Motor neuron (in vitro differentiated cells): ENCODE results near the gene TERT. TPM values are rescaled to one million over a fixed set of nuclear protein-coding genes. Genes with fewer than 3 reads are reported as not detected.
A peak's percentile ranks its signal among the peaks of the same experiment; 100 is the strongest.
"Not testable (repeated sequence)": the region's sequence is repeated elsewhere in the genome, so short reads cannot be mapped to it uniquely, and the experiment has no call there.

Experiments
- ATAC-seq, 8 experiments: fragments of 200-7000 bp; cut with Tn5 transposase; replicated peaks in 6 of 8; 2 replicates each; pipeline ENCODE4 v1.8.0; 2021; ENCODE audit warnings: mild to moderate bottlenecking in 8 of 8, moderate library complexity in 8 of 8
- H3K27ac ChIP-seq, 2 donors: fragments of 250-450 bp; sonication (Bioruptor Pico); 2 replicates each; pipeline ENCODE4 v1.9.0; 2021; ENCODE audit warnings: antibody characterized with exemption in 2 of 2, mild to moderate bottlenecking in 2 of 2, moderate library complexity in 1 of 2
- H3K4me1 ChIP-seq, 2 donors: fragments of 250-450 bp; sonication (Bioruptor Pico); replicated peaks in 1 of 2; 2 replicates each; pipeline ENCODE4 v1.6.1; 2021; ENCODE audit warnings: antibody characterized with exemption in 2 of 2, mild to moderate bottlenecking in 2 of 2, moderate library complexity in 1 of 2
- H3K4me3 ChIP-seq, 5 donors: fragments of 250-450 bp; sonication (Bioruptor Pico); 2 replicates each; pipeline ENCODE4 v1.9.0; 2021; ENCODE audit warnings: antibody characterized with exemption in 5 of 5, mild to moderate bottlenecking in 5 of 5, moderate library complexity in 4 of 5
- WGBS, 10 experiments: fragments of 450-650 bp; shearing (Covaris generic); methylation state at CpG; one replicate each; pipeline ENCODE4 v1.0.0; 2022; 5-methylcytosine and 5-hydroxymethylcytosine counted together
- in situ Hi-C, 9 experiments: fragments of 400-800 bp; cut with MboI; loops; one replicate each; pipeline ENCODE4 v1.15.0; 2021; ENCODE audit warnings: low sequenced_read_pairs in 9 of 9, low pct_unique_long_range_greater_than_20kb in 2 of 9; ENCODE audit not compliant: unreplicated experiment in 9 of 9
- total RNA-seq, 8 experiments: library from RNA; unstranded; fragments of 300-600 nt; gene quantifications; 2 replicates each; pipeline versions ENCODE4 v1.2.3 to v1.2.4, GENCODE V29; 2022

TERT gene
- 1 to 10 TPM in 2 of 8 experiments, under 1 TPM in 5, not detected in 1; 0.05 to 6.3 (median 0.38) TPM for total RNA-seq

GRCh38 chr5:1294835-1295649 lies at the start of gene TERT:
Gene TERT (minus strand): TSS chr5:1295068. CDS start chr5:1294989, 79 bp downstream.
- Histone ChIP-seq H3K4me3 (peak within 1 kb of the TSS; percentile 21 to 25 (median 22)), H3K4me1 (no peaks in the 10 kb centered on the region), H3K27ac (no peak within 1 kb of the TSS)
- 10% methylated on average over 8 of the region's 102 CpGs; no CpG with 5 or more reads in 9 of the 10 experiments for WGBS, 10 experiments
- in situ Hi-C loops, result no loop called here
- ATAC-seq, result peak in 6 of 8 experiments; percentile 50 to 87 (median 74)

GRCh38 chr5:1343931-1344901 lies 49.3 kb upstream of the TERT start:
- WGBS, 10 experiments, result 5 to 49% (median 21%) methylated on average over 1 to 16 of the region's 61 CpGs
- ATAC-seq, result peak; percentile 1 to 58 (median 8)
- in situ Hi-C loops, result no loop called here
- peaks cover 8 to 12% of the 10 kb centered on the region in 2 donors for H3K4me1 ChIP-seq
- peak overlapping the region in 1 of 2 donors; percentile 82 for H3K27ac ChIP-seq
- H3K4me3 ChIP-seq, result peak overlapping the region; percentile 88 to 99 (median 97)

GRCh38 chr5:1343315-1343751 lies 48.5 kb upstream of the TERT start:
- Histone ChIP-seq H3K4me3 (peak overlapping the region in 1 of 5 donors; percentile 91), H3K4me1 (peaks cover 8 to 12% of the 10 kb centered on the region in 2 donors), H3K27ac (no peak overlapping the region)
- 73 to 97% (median 90%) methylated on average over 3 to 8 of the region's 9 CpGs; no CpG with 5 or more reads in 3 of the 10 experiments for WGBS, 10 experiments
- ATAC-seq, result no peak
- in situ Hi-C loops, result no loop called here

GRCh38 chr5:1342711-1343110 lies 47.8 kb upstream of the TERT start:
- H3K27ac ChIP-seq, ATAC-seq, in situ Hi-C loops, H3K4me3 ChIP-seq: not testable (repeated sequence)
- WGBS, 10 experiments, result 67 to 100% (median 98%) methylated on average over 1 to 11 of the region's 14 CpGs; no CpG with 5 or more reads in 3 of the 10 experiments
- H3K4me1 ChIP-seq, result peaks cover 8 to 12% of the 10 kb centered on the region in 2 donors

- no peak for ATAC-seq
- peaks cover 8 to 12% of the 10 kb centered on the region in 2 donors for H3K4me1 ChIP-seq
- WGBS, 10 experiments, result 89 to 100% (median 100%) methylated on average over 1 to 12 of the region's 12 CpGs; no CpG with 5 or more reads in 5 of the 10 experiments
- no peak overlapping the region for H3K4me3 ChIP-seq
- in situ Hi-C loops, result no loop called here
- H3K27ac ChIP-seq, result no peak overlapping the region
These were observed 47.4 kb upstream of the TERT start for GRCh38 chr5:1342268-1342667.

- H3K4me3 ChIP-seq, result no peak overlapping the region
- no peak for ATAC-seq
- no peak overlapping the region for H3K27ac ChIP-seq
- WGBS, 10 experiments, result 90 to 100% (median 98%) methylated on average over 2 to 8 of the region's 15 CpGs; no CpG with 5 or more reads in 4 of the 10 experiments
- in situ Hi-C loops, result no loop called here
- peaks cover 8 to 12% of the 10 kb centered on the region in 2 donors for H3K4me1 ChIP-seq
These were observed 47.0 kb upstream of the TERT start for GRCh38 chr5:1341863-1342262.

GRCh38 chr5:1339818-1340210 lies 44.9 kb upstream of the TERT start:
- H3K4me3 ChIP-seq, in situ Hi-C loops, H3K4me1 ChIP-seq, ATAC-seq, H3K27ac ChIP-seq: not testable (repeated sequence)
- WGBS, 10 experiments, result 40 to 100% (median 93%) methylated on average over 1 to 2 of the region's 17 CpGs; no CpG with 5 or more reads in 7 of the 10 experiments

- H3K27ac ChIP-seq, ATAC-seq, H3K4me3 ChIP-seq, in situ Hi-C loops, H3K4me1 ChIP-seq: not testable (repeated sequence)
- WGBS, 10 experiments, result no CpG with 5 or more reads among the region's 34 CpGs
These were observed 44.4 kb upstream of the TERT start for GRCh38 chr5:1339139-1339817.

- no peak for ATAC-seq
- no peak overlapping the region for H3K4me3 ChIP-seq
- no peak overlapping the region for H3K27ac ChIP-seq
- peaks cover 0 to 3% of the 10 kb centered on the region in 2 donors for H3K4me1 ChIP-seq
- in situ Hi-C loops, result no loop called here
- 67 to 100% (median 94%) methylated on average over 1 to 9 of the region's 22 CpGs; no CpG with 5 or more reads in 3 of the 10 experiments for WGBS, 10 experiments
These were observed 43.7 kb upstream of the TERT start for GRCh38 chr5:1338506-1339070.

- 90 to 100% (median 100%) methylated on average over 1 to 8 of the region's 12 CpGs; no CpG with 5 or more reads in 6 of the 10 experiments for WGBS, 10 experiments
- Histone ChIP-seq H3K27ac (no peak overlapping the region), H3K4me1 (no peaks in the 10 kb centered on the region), H3K4me3 (no peak overlapping the region)
- ATAC-seq, result no peak
- in situ Hi-C loops, result no loop called here
These were observed 43.3 kb upstream of the TERT start for GRCh38 chr5:1338196-1338490.

GRCh38 chr5:1337489-1338195 lies 42.8 kb upstream of the TERT start:
- no peaks in the 10 kb centered on the region for H3K4me1 ChIP-seq

More at GRCh38 chr5:1337489-1338195, 42.8 kb upstream of the TERT start:
- peak overlapping the region in 1 of 2 donors; percentile 41 for H3K27ac ChIP-seq
- no peak for ATAC-seq
- H3K4me3 ChIP-seq, result no peak overlapping the region
- 90 to 100% (median 92%) methylated on average over 1 to 11 of the region's 22 CpGs; no CpG with 5 or more reads in 4 of the 10 experiments for WGBS, 10 experiments
- in situ Hi-C loops, result no loop called here
